ENCODE measurements around the gene SCLY. TPM values are rescaled to one million over a fixed set of nuclear protein-coding genes. Genes with fewer than 3 reads are reported as not detected.

The SCLY gene, protein sequence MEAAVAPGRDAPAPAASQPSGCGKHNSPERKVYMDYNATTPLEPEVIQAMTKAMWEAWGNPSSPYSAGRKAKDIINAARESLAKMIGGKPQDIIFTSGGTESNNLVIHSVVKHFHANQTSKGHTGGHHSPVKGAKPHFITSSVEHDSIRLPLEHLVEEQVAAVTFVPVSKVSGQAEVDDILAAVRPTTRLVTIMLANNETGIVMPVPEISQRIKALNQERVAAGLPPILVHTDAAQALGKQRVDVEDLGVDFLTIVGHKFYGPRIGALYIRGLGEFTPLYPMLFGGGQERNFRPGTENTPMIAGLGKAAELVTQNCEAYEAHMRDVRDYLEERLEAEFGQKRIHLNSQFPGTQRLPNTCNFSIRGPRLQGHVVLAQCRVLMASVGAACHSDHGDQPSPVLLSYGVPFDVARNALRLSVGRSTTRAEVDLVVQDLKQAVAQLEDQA
- total RNA-seq = 23.0 and 26.3 TPM in 2 replicates

DNA sequence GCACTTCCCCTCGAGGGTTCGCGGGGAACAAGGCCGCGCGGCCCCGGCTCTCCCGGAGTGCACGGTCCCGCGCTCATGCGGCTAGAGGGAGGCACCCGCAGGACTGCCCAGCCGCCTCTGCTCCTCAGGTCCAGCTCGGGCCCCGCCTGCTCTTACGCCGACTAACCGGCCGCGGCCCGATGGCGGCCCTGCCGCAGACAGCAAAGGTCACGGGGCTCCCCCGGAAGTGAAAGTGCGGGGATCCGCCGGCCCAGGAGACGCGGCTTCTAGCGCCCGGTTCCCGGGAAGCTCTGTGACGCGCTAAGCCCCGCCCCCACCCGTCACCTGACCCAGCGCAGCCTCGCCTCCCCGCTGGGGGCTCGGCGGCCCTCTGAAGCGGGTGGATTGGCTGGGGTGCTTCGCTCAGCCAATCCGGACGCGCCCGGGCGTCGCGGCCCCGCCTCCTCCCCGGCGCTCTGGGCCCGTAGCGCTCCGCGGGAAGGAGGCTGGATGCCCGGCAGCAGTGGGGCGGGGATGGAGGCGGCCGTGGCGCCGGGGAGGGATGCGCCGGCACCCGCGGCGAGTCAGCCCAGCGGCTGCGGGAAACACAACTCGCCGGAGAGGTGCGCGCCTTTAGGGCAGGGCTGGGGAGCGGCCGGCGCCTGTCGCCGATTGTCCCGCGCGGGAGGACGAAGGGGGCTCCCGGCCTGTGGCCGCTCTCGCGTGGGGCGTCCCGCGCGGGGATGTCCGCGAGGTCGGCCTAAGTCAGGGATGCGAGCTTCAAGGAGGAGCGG, at the start of gene SCLY:
Gene SCLY (plus strand): TSS at position 460 of the 773 bp plus-strand sequence. CDS start 54 bp downstream, at position 514.

DNA sequence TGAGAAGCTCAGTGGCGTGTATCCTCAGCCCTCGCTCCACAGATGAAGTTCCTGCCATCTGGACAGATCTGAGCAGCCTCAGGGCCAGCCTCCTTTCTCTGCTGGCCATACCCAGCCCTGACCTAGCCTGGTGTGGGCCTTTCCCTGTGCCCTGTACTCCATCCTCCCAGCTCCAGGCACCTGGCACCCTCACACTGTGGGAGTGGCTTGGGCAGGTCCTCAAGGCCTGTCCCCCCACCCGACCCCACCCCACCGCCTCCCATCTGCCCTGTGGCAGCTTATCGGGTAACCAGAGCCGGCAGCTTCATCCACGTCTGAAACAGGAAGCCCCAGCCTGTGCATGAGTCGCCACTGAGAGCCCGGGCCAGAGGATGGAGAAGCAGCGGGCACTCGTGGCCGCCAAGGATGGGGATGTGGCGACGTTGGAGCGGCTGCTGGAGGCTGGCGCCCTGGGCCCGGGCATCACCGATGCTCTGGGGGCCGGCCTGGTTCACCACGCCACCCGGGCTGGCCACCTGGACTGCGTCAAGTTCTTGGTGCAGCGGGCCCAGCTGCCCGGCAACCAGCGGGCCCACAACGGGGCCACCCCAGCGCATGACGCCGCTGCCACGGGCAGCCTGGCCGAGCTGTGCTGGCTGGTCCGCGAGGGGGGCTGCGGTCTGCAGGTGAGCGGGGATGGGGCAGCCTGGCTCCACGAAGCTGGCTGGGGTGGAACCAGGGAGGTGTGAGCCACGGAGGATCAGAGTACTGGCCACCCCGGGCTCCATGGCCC, 39.4 kb downstream of the SCLY start, which contains the start of gene ESPNL:
Gene ESPNL (plus strand): TSS at position 292 of the 772 bp plus-strand sequence. CDS start 80 bp downstream, at position 372.

DNA sequence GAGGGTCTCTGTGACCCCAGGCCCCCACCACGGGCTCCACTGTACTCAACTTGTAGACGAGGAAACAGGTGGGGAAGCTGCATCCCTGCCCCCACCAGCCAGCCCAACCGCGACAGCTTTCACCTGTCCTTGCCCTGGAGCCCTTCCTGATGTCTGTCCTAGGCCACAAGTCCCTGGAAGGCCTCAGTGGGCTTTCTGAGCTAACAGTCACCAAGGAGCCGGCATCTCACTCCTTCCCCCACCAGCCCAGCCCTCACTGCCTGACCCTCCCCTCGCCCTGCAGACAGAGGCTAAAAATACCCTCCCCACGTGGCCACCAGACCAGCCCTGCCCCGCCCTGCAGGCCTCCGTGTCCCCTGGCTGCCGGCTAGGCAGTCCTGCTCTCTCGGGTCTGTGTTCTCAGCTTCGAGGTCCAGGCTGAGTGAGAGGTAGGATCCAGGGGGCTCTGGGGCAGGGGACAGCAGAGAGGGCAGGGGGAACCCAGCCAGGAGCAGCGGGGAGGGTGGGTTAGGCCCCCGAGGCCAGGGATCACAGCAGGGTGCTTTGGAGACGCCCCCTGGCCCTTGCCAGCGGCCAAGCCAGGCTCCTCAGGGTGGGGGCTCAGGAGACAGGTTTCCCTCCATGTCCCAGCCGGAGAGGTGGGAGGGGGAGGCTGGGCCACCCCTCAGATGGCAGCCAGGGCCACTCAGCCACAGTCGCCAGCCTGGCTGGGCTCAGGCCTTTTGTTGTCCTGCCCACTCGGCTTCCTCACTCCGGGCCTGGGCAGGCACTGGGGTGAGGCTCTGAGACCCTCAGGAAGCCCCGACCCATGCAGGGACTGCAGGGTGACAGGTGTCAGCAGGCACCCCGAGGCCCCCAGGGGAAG, 77.8 kb downstream of the SCLY start, which contains the start of gene KLHL30:
Gene KLHL30 (plus strand): TSS at position 338 of the 865 bp plus-strand sequence. CDS start 2,087 bp downstream, outside the sequence.

Small RNAs within 50 kb of the gene (small RNA-seq; reads per million reads assigned to genes)
- not detected for gene RNU6-1333P

Other genes with a start within 250 kb of the SCLY start
- not detected in 2 replicates for gene RAMP1, start 201.4 kb upstream of the SCLY start, total RNA-seq
- 61.4 and 63.2 TPM in 2 replicates for gene UBE2F, start 94.0 kb upstream of the SCLY start, total RNA-seq
- under 0.01 TPM in 1 of 2 replicates, not detected in the other for gene ESPNL, start 39.3 kb downstream of the SCLY start, total RNA-seq
- not detected in 2 replicates for gene KLHL30, start 77.7 kb downstream of the SCLY start, total RNA-seq
- 0.79 and 1.2 TPM in 2 replicates for gene ERFE, start 98.0 kb downstream of the SCLY start, total RNA-seq
- 28.6 and 32.8 TPM in 2 replicates for gene ILKAP, start 142.7 kb downstream of the SCLY start, total RNA-seq
- gene HES6, start 179.0 kb downstream of the SCLY start, total RNA-seq = 4.7 and 4.8 TPM in 2 replicates
- gene PER2, start 227.6 kb downstream of the SCLY start, total RNA-seq = 2.7 and 2.8 TPM in 2 replicates

All from thoracic aorta endothelial cell (primary cell).